Stimulated activated CD8-positive, alpha-beta memory T cell treated with anti-CD3 and anti-CD28 coated beads, Interleukin-7, amount 100 ng/mL, for 4 hours (primary cell): Measurements from ENCODE around the gene FAM200A.
"Not testable (repeated sequence)": the region's sequence is repeated elsewhere in the genome, so short reads cannot be mapped to it uniquely, and the experiment has no call there.

Source experiments
- DNase-seq, 2 donors: peaks; one replicate each; pipeline ENCODE4 v3.0.0-alpha.2; 2020; ENCODE audit warnings: low read depth in 2 of 2

The FAM200A gene

GRCh38 chr7:99559175-99559915 is 7.4 kb upstream of the FAM200A start:
- DNase-seq, result no peak

GRCh38 chr7:99558306-99559174 is 6.6 kb upstream of the FAM200A start, which contains the start of gene ZNF655:
ZNF655 (plus strand) TSS chr7:99558642; CDS start chr7:99560560, 1,918 bp downstream.
- peak; percentile 83 to 88 for DNase-seq

GRCh38 chr7:99557940-99558305 is 6.0 kb upstream of the FAM200A start:
- no peak for DNase-seq

- DNase-seq, result no peak
Measured at GRCh38 chr7:99557196-99557607, 5.3 kb upstream of the FAM200A start.

GRCh38 chr7:99554939-99555338 is 3.0 kb upstream of the FAM200A start:
- no peak for DNase-seq

- DNase-seq, result no peak
Measured at GRCh38 chr7:99553039-99553438, 1.1 kb upstream of the FAM200A start.

GRCh38 chr7:99551334-99551733 is 580 bp downstream of the FAM200A start:
- no peak for DNase-seq

GRCh38 chr7:99549545-99549944 is 2.4 kb downstream of the FAM200A start:
- DNase-seq, result not testable (repeated sequence)

GRCh38 chr7:99545308-99545707 is 6.6 kb downstream of the FAM200A start:
- DNase-seq, result not testable (repeated sequence)

- DNase-seq, result no peak
Measured at GRCh38 chr7:99543916-99544315, 8.0 kb downstream of the FAM200A start.

GRCh38 chr7:99543081-99543671 is 8.7 kb downstream of the FAM200A start:
- no peak for DNase-seq

GRCh38 chr7:99541212-99541611 is 10.7 kb downstream of the FAM200A start:
- no peak for DNase-seq

- no peak for DNase-seq
Measured at GRCh38 chr7:99540542-99540941, 11.4 kb downstream of the FAM200A start.

- DNase-seq, result no peak
Measured at GRCh38 chr7:99539213-99539811, 12.6 kb downstream of the FAM200A start.

GRCh38 chr7:99535667-99536066 is 16.2 kb downstream of the FAM200A start:
- DNase-seq, result no peak

GRCh38 chr7:99531354-99531765 is 20.6 kb downstream of the FAM200A start:
- no peak for DNase-seq

- DNase-seq, result no peak
Measured at GRCh38 chr7:99525713-99526440, 26.0 kb downstream of the FAM200A start.

- DNase-seq, result no peak
Measured at GRCh38 chr7:99521399-99521798, 30.5 kb downstream of the FAM200A start.

GRCh38 chr7:99514050-99514449 is 37.9 kb downstream of the FAM200A start:
- DNase-seq, result no peak

GRCh38 chr7:99505324-99505662 is 46.6 kb downstream of the FAM200A start:
- no peak for DNase-seq

- DNase-seq, result peak; percentile 94 to 95
Measured at GRCh38 chr7:99504603-99505323, 47.2 kb downstream of the FAM200A start, which contains the start of gene ZKSCAN5. ZKSCAN5 (plus strand) TSS chr7:99504662; CDS start chr7:99506045, 1,383 bp downstream.
